ENCODE measurements around the gene INSR.

INSR gene

GRCh38 chr19:7272856-7273578 lies 21.2 kb downstream of the INSR start:
- Mint-ChIP-seq H3K27me3 (ENCODE audit: low read depth) (no peaks in the 10 kb centered on the region), H3K27ac (no peak overlapping the region), H3K36me3 (ENCODE audit: low read depth) (no peaks in the 10 kb centered on the region), H3K4me1 (ENCODE audit: low read depth) (no peaks in the 10 kb centered on the region), H3K4me3 (no peak overlapping the region), H3K9me3 (no peaks in the 10 kb centered on the region)

DNA sequence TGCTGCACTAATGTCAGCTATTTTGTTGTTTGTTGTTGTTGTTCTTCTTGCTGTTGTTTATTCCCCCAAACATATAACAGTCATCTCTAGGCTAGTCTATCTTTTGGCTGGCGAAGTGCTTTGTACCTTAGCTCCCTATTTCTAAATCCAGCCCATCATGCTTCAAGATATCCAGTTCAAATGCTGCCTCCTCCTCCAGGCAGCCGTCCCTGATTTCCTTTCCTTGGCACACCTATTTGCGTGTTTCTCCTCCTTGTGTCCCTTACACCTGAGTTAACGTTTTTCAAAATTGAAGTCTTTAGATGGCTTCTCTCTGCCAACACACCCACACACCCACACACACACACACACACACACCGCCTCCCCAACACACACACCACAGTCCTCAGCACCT lies 25.5 kb downstream of the INSR start:
- Mint-ChIP-seq H3K9me3 (no peaks in the 10 kb centered on the region), H3K4me1 (ENCODE audit: low read depth) (no peaks in the 10 kb centered on the region), H3K27ac (peak overlapping the region; percentile 11), H3K36me3 (ENCODE audit: low read depth) (no peaks in the 10 kb centered on the region), H3K4me3 (no peak overlapping the region), H3K27me3 (ENCODE audit: low read depth) (no peaks in the 10 kb centered on the region)

GRCh38 chr19:7267792-7268704 lies 26.2 kb downstream of the INSR start:
- Mint-ChIP-seq H3K4me1 (ENCODE audit: low read depth) (no peaks in the 10 kb centered on the region), H3K9me3 (no peaks in the 10 kb centered on the region), H3K27me3 (ENCODE audit: low read depth) (no peaks in the 10 kb centered on the region), H3K36me3 (ENCODE audit: low read depth) (no peaks in the 10 kb centered on the region), H3K4me3 (no peak overlapping the region), H3K27ac (no peak overlapping the region)

DNA sequence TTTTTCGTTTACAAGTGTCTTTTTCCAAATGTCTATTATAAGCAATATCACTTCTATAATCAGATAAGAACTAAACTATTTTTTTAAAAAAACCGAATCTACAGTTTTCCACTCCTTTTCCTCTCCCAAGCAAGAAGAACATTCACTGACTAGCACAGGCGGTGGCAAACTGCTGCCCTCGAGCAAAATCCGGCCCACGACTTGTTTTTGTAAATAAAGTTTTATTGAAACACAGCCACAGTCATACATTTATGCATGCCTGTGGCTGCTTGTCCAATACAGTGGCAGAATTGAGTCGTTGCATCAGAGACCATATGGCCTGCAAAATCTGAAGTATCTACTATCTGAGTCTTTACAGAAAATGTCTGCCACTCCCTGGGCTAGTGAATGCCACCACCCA lies 27.4 kb downstream of the INSR start:
- H3K4me3 Mint-ChIP-seq, result no peak overlapping the region
- H3K36me3 Mint-ChIP-seq (ENCODE audit: low read depth), result no peaks in the 10 kb centered on the region
- no peak overlapping the region for H3K27ac Mint-ChIP-seq
- H3K9me3 Mint-ChIP-seq, result no peaks in the 10 kb centered on the region
- H3K27me3 Mint-ChIP-seq (ENCODE audit: low read depth), result no peaks in the 10 kb centered on the region
- no peaks in the 10 kb centered on the region for H3K4me1 Mint-ChIP-seq (ENCODE audit: low read depth)

GRCh38 chr19:7265963-7266362 lies 28.3 kb downstream of the INSR start:
- H3K9me3 Mint-ChIP-seq, result no peaks in the 10 kb centered on the region
- H3K4me1 Mint-ChIP-seq (ENCODE audit: low read depth), result no peaks in the 10 kb centered on the region
- no peak overlapping the region for H3K27ac Mint-ChIP-seq
- H3K4me3 Mint-ChIP-seq, result no peak overlapping the region
- no peaks in the 10 kb centered on the region for H3K36me3 Mint-ChIP-seq (ENCODE audit: low read depth)
- no peaks in the 10 kb centered on the region for H3K27me3 Mint-ChIP-seq (ENCODE audit: low read depth)

DNA sequence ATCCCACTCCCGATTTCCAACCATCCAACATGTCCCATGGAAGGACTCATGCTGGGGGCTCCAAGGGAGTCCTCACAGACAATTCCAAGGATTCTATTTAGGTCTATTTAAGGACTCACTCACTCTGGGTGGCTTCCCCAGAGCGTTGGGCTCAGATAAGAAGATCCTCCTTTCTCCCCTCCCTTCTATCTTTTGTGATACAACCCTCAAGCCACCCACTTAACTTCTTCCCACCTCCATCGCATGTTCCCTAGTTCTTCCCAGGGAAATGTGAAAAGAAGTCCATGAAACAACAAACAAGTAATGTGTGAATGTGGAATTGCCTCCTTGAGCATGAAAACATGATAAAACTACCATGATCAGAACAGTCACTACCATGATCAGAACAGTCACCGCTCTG lies 29.4 kb downstream of the INSR start:
- H3K27me3 Mint-ChIP-seq (ENCODE audit: low read depth), result no peaks in the 10 kb centered on the region
- no peak overlapping the region for H3K27ac Mint-ChIP-seq
- no peak overlapping the region for H3K4me3 Mint-ChIP-seq
- H3K9me3 Mint-ChIP-seq, result no peaks in the 10 kb centered on the region
- no peaks in the 10 kb centered on the region for H3K36me3 Mint-ChIP-seq (ENCODE audit: low read depth)
- no peaks in the 10 kb centered on the region for H3K4me1 Mint-ChIP-seq (ENCODE audit: low read depth)

DNA sequence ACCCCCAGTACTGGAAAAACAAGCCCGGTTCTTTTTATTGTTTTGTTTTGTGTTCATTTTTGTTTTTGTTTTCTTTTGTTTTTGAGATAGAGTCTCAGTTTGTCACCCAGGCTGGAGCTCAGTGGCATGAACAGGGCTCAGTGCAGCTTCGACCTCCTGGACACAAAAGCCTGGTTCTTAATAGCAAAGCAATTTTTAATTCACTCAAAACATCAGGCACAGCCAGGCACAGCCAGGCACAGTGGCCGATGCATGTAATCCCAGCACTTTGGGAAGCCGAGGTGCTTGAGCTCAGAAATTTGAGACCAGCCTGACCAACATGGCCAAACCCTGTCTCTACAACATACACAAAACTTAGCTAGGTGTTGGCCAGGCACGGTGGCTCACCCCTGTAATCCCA lies 30.7 kb downstream of the INSR start:
- Mint-ChIP-seq H3K27me3 (ENCODE audit: low read depth) (no peaks in the 10 kb centered on the region), H3K4me1 (ENCODE audit: low read depth) (no peaks in the 10 kb centered on the region), H3K27ac (no peak overlapping the region), H3K9me3 (no peaks in the 10 kb centered on the region), H3K4me3 (no peak overlapping the region), H3K36me3 (ENCODE audit: low read depth) (no peaks in the 10 kb centered on the region)

- no peaks in the 10 kb centered on the region for H3K9me3 Mint-ChIP-seq
- H3K27ac Mint-ChIP-seq, result no peak overlapping the region
- H3K27me3 Mint-ChIP-seq (ENCODE audit: low read depth), result no peaks in the 10 kb centered on the region
- no peak overlapping the region for H3K4me3 Mint-ChIP-seq
- H3K4me1 Mint-ChIP-seq (ENCODE audit: low read depth), result no peaks in the 10 kb centered on the region
- H3K36me3 Mint-ChIP-seq (ENCODE audit: low read depth), result no peaks in the 10 kb centered on the region
Observed at GRCh38 chr19:7263066-7263465, 31.1 kb downstream of the INSR start.

DNA sequence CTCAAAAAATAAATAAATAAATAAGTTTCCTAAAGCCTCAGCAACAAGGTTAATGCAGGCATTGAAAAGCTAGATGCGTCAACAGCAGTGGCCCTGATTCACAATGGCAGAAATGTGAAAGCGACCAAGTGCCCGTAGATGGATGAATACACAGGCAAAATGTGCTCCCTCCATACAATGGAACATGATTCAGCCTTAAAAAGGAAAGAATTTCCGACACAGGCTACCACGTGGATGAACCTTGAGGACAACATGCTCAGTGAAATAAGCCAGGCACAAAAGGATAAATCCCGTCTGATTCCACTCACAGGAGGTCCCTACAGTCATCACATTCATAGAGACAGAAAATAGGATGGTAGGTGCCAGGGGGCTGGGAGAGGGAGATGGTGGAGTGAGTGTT lies 31.7 kb downstream of the INSR start:
- no peaks in the 10 kb centered on the region for H3K36me3 Mint-ChIP-seq (ENCODE audit: low read depth)
- H3K4me1 Mint-ChIP-seq (ENCODE audit: low read depth), result no peaks in the 10 kb centered on the region
- H3K4me3 Mint-ChIP-seq, result no peak overlapping the region
- H3K9me3 Mint-ChIP-seq, result no peaks in the 10 kb centered on the region
- H3K27ac Mint-ChIP-seq, result no peak overlapping the region
- H3K27me3 Mint-ChIP-seq (ENCODE audit: low read depth), result no peaks in the 10 kb centered on the region

DNA sequence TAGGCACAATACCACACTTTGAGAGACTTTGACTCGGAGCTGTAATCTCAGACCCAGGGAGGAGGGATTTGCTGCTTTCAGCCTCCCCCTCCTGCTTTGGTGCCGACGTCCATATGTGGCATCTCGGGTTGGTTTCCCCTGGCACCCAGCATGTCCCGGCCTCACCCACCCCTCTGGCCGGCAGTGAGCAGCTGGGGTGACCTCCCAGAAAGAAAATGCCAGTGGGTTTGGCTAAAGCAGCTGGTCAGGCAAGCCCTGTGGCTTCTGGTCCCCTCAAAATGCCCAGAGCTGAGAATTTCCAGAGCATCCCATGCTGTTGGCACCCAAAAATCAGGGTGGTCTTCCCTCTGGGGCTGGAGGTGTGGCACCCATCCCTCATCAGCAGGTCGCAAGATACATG lies 34.1 kb downstream of the INSR start:
- Mint-ChIP-seq H3K9me3 (no peaks in the 10 kb centered on the region), H3K27me3 (ENCODE audit: low read depth) (no peaks in the 10 kb centered on the region), H3K4me3 (no peak overlapping the region), H3K36me3 (ENCODE audit: low read depth) (no peaks in the 10 kb centered on the region), H3K27ac (no peak overlapping the region), H3K4me1 (ENCODE audit: low read depth) (no peaks in the 10 kb centered on the region)

GRCh38 chr19:7258840-7259395 lies 35.3 kb downstream of the INSR start:
- Mint-ChIP-seq H3K27ac (no peak overlapping the region), H3K4me3 (no peak overlapping the region), H3K27me3 (ENCODE audit: low read depth) (no peaks in the 10 kb centered on the region)

GRCh38 chr19:7258041-7258839 lies 36.0 kb downstream of the INSR start:
- no peak overlapping the region for H3K27ac Mint-ChIP-seq
- no peaks in the 10 kb centered on the region for H3K36me3 Mint-ChIP-seq (ENCODE audit: low read depth)
- no peak overlapping the region for H3K4me3 Mint-ChIP-seq
- no peaks in the 10 kb centered on the region for H3K4me1 Mint-ChIP-seq (ENCODE audit: low read depth)
- H3K27me3 Mint-ChIP-seq (ENCODE audit: low read depth), result no peaks in the 10 kb centered on the region
- no peaks in the 10 kb centered on the region for H3K9me3 Mint-ChIP-seq

More at GRCh38 chr19:7258840-7259395, 35.3 kb downstream of the INSR start:
- Mint-ChIP-seq H3K4me1 (ENCODE audit: low read depth) (no peaks in the 10 kb centered on the region), H3K36me3 (ENCODE audit: low read depth) (no peaks in the 10 kb centered on the region), H3K9me3 (no peaks in the 10 kb centered on the region)

DNA sequence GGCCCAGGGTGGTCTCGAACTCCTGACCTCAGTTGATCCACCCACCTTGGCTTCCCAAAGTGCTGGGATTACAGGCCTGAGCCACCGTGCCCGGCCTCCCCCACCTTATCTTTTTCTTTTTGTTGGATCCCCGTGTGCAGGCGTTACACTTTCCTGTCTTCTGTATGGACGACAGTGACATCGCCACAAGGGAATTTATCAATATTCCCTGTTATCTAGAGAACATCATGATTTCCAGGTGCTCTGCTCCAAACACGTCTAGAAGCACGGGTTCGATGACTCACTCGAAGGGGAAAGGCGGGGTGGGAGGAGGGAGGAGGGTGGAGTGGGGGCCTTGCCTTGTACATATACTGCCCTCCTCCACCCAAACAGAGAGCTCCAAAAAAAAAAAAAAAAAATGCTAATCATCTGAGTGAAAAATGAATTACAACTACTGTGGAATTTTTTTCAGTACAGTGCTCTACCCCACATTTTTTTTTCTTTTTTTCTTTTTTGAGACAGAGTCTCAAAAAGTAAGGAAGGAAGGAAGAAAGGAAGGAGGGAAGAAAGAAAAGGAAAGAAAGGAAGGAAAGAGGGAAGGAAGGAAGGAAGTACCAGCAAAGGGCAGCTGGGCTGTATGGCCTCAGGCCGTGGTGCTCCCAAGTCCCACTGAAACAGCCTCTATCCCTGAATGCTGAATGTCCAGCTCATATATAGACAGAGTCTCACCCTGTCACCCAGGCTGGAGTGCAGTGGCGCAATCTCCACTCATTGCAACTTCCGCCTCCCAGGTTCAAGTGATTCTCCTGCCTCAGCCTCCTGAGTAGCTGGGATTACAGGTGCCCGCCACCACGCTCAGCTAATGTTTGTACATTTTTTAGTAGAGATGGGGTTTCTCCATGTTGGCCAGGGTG lies 36.8 kb downstream of the INSR start:
- no peak overlapping the region for H3K4me3 Mint-ChIP-seq
- H3K4me1 Mint-ChIP-seq (ENCODE audit: low read depth), result no peaks in the 10 kb centered on the region
- no peaks in the 10 kb centered on the region for H3K27me3 Mint-ChIP-seq (ENCODE audit: low read depth)
- no peaks in the 10 kb centered on the region for H3K36me3 Mint-ChIP-seq (ENCODE audit: low read depth)
- H3K9me3 Mint-ChIP-seq, result no peaks in the 10 kb centered on the region
- no peak overlapping the region for H3K27ac Mint-ChIP-seq

GRCh38 chr19:7255631-7256030 lies 38.6 kb downstream of the INSR start:
- H3K4me1 Mint-ChIP-seq (ENCODE audit: low read depth), result no peaks in the 10 kb centered on the region
- H3K27ac Mint-ChIP-seq, result no peak overlapping the region
- no peak overlapping the region for H3K4me3 Mint-ChIP-seq
- no peaks in the 10 kb centered on the region for H3K27me3 Mint-ChIP-seq (ENCODE audit: low read depth)
- no peaks in the 10 kb centered on the region for H3K9me3 Mint-ChIP-seq
- no peaks in the 10 kb centered on the region for H3K36me3 Mint-ChIP-seq (ENCODE audit: low read depth)

Measured in T-helper 1 cell treated with Interleukin-12 subunit alpha and Interleukin-12 subunit beta and Interleukin-4 antibody, amounts not matched to agents 30 μg/mL and 1 μg/mL, for 36 hours (primary cell).